PC-9 (cell line): Measurements from ENCODE around the gene PRKCH. TPM values are rescaled to one million over a fixed set of nuclear protein-coding genes. Genes with fewer than 3 reads are reported as not detected.
A peak's percentile ranks its signal among the peaks of the same experiment; 100 is the strongest.

Source experiments
- BruUV-seq: library from RNA; stranded (reverse); fragments of 400-500 nt; replicated peaks from 2 replicates; lab custom pipeline; 2021; lab: Mats Ljungman, UMichigan
- CTCF ChIA-PET: fragments of 300-600 bp; sonication (Branson Sonifier 250); formaldehyde crosslinking; loops from one replicate; lab custom pipeline; 2022; ENCODE audit warnings: antibody characterized with exemption; lab: Charles Lee
- POLR2A ChIA-PET: fragments of 300-600 bp; sonication (Branson Sonifier 250); formaldehyde crosslinking; loops from one replicate; lab custom pipeline; 2022; ENCODE audit warnings: antibody characterized with exemption; ENCODE audit not compliant: unreplicated experiment; lab: Charles Lee
- DNase-seq, 2 experiments: peaks; one replicate each; pipeline versions ENCODE4 v3.0.0 to v3.0.0-alpha.2; 2015 to 2022; ENCODE audit warnings: mixed read lengths in 1 of 2
- H2AFZ ChIP-seq: fragments of 200-600 bp; sonication (generic); 2 replicates; pipeline ENCODE4 v1.8.1; 2017; ENCODE audit warnings: antibody characterized with exemption
- H3F3A ChIP-seq: fragments of 200-600 bp; sonication (generic); 2 replicates; pipeline ENCODE4 v1.8.1; 2017; ENCODE audit warnings: antibody characterized with exemption, mild to moderate bottlenecking, low read depth; ENCODE audit not compliant: insufficient read depth
- H3K27ac ChIP-seq: fragments of 200-600 bp; sonication (generic); 2 replicates; pipeline ENCODE4 v1.6.1; 2016; ENCODE audit warnings: mixed run types
- H3K27me3 ChIP-seq: fragments of 200-600 bp; sonication (generic); 2 replicates; pipeline ENCODE4 v1.6.1; 2016; ENCODE audit warnings: low read depth, mixed run types; ENCODE audit not compliant: insufficient read depth
- H3K36me3 ChIP-seq: fragments of 200-600 bp; sonication (generic); 2 replicates; pipeline ENCODE4 v1.6.1; 2016; ENCODE audit warnings: low read depth, mixed run types
- H3K4me1 ChIP-seq: fragments of 200-600 bp; sonication (generic); replicated peaks from 2 replicates; pipeline ENCODE4 v1.6.1; 2016; ENCODE audit warnings: mixed run types; ENCODE audit not compliant: insufficient read depth
- H3K4me2 ChIP-seq: fragments of 200-600 bp; sonication (generic); 2 replicates; pipeline ENCODE4 v1.6.1; 2017; ENCODE audit warnings: mixed run types
- H3K4me3 ChIP-seq: fragments of 200-600 bp; sonication (generic); 2 replicates; pipeline ENCODE4 v1.6.1; 2016; ENCODE audit warnings: mixed run types
- H3K79me2 ChIP-seq: fragments of 200-600 bp; sonication (generic); 2 replicates; pipeline ENCODE4 v1.6.1; 2017; ENCODE audit warnings: low read depth, mixed run types
- H3K9me2 ChIP-seq: fragments of 200-600 bp; sonication (generic); 2 replicates; pipeline ENCODE4 v1.8.1; 2017; ENCODE audit warnings: mild to moderate bottlenecking; ENCODE audit not compliant: insufficient read depth
- H3K9me3 ChIP-seq: fragments of 200-600 bp; sonication (generic); 2 replicates; pipeline ENCODE4 v1.8.1; 2016; ENCODE audit warnings: low read depth; ENCODE audit not compliant: insufficient read depth
- H4K20me1 ChIP-seq: fragments of 200-600 bp; sonication (generic); 2 replicates; pipeline ENCODE4 v1.8.1; 2017; ENCODE audit not compliant: insufficient read depth
- EZH2 ChIP-seq: fragments of 200-600 bp; sonication (generic); IDR thresholded peaks from 2 replicates; pipeline ENCODE4 v1.8.0; 2017; ENCODE audit warnings: antibody characterized with exemption, low read depth
- intact Hi-C: fragments of 100-400 bp; cut with micrococcal nuclease; formaldehyde crosslinking; loops from one replicate; pipeline ENCODE4 v1.10.0; 2022; ENCODE audit not compliant: unreplicated experiment
- total RNA-seq: library from RNA; stranded (reverse); gene quantifications from 2 replicates; pipeline ENCODE4 v1.2.3, GENCODE V29; 2021
- TF ChIP-seq, protein P1 (sequence below): fragments of 200-600 bp; sonication (generic); conservative IDR thresholded peaks from 2 replicates; pipeline ENCODE4 v1.6.1; 2017; ENCODE audit warnings: mixed run types, antibody characterized with exemption, mild to moderate bottlenecking, moderate library complexity

PRKCH gene
- total RNA-seq, 1 experiment from 2014 or later = 32.4 TPM

DNA sequence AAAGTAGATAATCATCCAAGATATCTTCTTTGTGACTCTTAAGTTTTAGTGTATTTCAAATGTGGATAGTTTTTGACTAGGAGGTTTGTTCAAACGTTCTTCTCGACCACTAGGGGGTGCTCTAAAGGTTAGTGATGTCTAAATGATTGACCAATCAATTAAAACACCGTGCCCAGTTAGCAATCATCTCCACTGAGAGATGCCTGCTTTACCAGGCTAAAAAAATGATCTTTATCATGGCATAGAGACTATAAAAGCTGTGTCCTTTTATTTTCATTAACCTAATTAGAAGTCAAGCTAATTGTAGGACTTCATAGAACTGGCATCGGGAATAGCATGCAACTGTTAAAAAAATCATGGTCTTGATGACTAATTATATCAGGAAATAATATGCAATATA lies 153.9 kb downstream of the PRKCH start:
- H3K36me3 ChIP-seq = no peaks in the 10 kb centered on the region
- H2AFZ ChIP-seq = no peak overlapping the region
- H3K4me2 ChIP-seq = peak overlapping the region; percentile 66; the same call in 1 of the 2 replicates
- peaks cover 77% of the 10 kb centered on the region for H3F3A ChIP-seq
- H3K4me1 ChIP-seq = peaks cover 92% of the 10 kb centered on the region
- ChIA-PET CTCF (interaction anchor here (1.2 kb wide), 1 partner anchor 51 kb away, joined by 3 read pairs; no protein-coding TSS in a partner anchor), POLR2A (no interaction called here)
- DNase-seq = peak in 1 of 2 experiments; percentile 74
- no peaks in the 10 kb centered on the region for H3K27me3 ChIP-seq
- H3K4me3 ChIP-seq = no peak overlapping the region
- H3K27ac ChIP-seq = peak overlapping the region; percentile 94
- intact Hi-C loops = loop anchor here (1.0 kb wide), 1 partner anchor 255 kb away; no protein-coding TSS in a partner anchor
- H4K20me1 ChIP-seq = no peaks in the 10 kb centered on the region
- H3K9me2 ChIP-seq = no peaks in the 10 kb centered on the region; the same call in 1 of the 2 replicates
- TF ChIP-seq EZH2 = no peak
- TF ChIP-seq, protein P1, sequence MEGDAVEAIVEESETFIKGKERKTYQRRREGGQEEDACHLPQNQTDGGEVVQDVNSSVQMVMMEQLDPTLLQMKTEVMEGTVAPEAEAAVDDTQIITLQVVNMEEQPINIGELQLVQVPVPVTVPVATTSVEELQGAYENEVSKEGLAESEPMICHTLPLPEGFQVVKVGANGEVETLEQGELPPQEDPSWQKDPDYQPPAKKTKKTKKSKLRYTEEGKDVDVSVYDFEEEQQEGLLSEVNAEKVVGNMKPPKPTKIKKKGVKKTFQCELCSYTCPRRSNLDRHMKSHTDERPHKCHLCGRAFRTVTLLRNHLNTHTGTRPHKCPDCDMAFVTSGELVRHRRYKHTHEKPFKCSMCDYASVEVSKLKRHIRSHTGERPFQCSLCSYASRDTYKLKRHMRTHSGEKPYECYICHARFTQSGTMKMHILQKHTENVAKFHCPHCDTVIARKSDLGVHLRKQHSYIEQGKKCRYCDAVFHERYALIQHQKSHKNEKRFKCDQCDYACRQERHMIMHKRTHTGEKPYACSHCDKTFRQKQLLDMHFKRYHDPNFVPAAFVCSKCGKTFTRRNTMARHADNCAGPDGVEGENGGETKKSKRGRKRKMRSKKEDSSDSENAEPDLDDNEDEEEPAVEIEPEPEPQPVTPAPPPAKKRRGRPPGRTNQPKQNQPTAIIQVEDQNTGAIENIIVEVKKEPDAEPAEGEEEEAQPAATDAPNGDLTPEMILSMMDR = peak; percentile 90
- no peaks in the 10 kb centered on the region for H3K9me3 ChIP-seq
- peaks cover 57% of the 10 kb centered on the region for H3K79me2 ChIP-seq
- no TSS peak for BruUV-seq

DNA sequence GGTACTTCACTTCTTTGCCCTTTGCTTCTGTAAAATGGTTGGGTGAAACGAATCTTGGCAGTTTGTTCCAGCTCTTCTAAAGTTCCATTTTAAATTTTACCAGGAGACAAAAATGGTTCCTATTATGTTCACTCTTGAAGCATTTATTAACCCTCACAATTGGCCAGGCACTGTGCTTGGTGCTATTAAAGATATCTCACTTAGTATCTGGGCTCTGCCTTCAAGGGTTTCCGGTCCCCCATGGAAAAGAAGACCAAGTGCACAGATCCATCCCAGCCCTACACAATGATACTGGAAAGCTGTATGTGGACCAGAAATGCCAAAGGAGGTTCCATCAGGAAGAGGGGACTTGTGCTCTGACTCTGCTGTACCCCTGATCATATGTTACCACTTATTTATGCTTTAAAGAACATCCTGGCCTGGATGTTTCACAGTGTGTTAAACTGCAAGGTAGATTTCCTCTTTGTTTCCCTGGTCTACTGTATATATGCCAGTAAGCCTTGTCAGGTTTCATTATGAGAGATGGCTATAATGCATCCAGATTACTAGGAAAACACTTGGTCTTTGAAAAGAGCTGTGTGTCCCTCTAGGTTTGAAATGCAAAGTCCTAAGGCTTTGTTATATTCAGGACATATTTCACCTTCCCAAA lies 154.8 kb downstream of the PRKCH start:
- ChIA-PET POLR2A (interaction anchor here (0.8 kb wide), 1 partner anchor 37 kb away, joined by 10 read pairs; no protein-coding TSS in a partner anchor), CTCF (interaction anchor here (0.6 to 1.2 kb wide), 3 partner anchors 50 to 1635 kb away, joined by 3 to 4 read pairs (median 3); no protein-coding TSS in a partner anchor)
- peak overlapping the region; percentile 94 for H3K27ac ChIP-seq
- H3F3A ChIP-seq = peaks cover 78% of the 10 kb centered on the region
- H3K9me3 ChIP-seq = no peaks in the 10 kb centered on the region
- no peak for DNase-seq
- intact Hi-C loops = loop anchor here (1.0 kb wide), 1 partner anchor 49 kb away; no protein-coding TSS in a partner anchor
- H3K4me3 ChIP-seq = no peak overlapping the region
- H3K36me3 ChIP-seq = no peaks in the 10 kb centered on the region
- no TSS peak for BruUV-seq
- no peaks in the 10 kb centered on the region for H4K20me1 ChIP-seq
- H3K79me2 ChIP-seq = peaks cover 60% of the 10 kb centered on the region
- H3K9me2 ChIP-seq = no peaks in the 10 kb centered on the region; the same call in 1 of the 2 replicates
- TF ChIP-seq, protein P1 = no peak
- TF ChIP-seq EZH2 = no peak
- H3K4me1 ChIP-seq = peaks cover 92% of the 10 kb centered on the region
- H2AFZ ChIP-seq = no peak overlapping the region
- H3K4me2 ChIP-seq = peak overlapping the region; percentile 66
- H3K27me3 ChIP-seq = no peaks in the 10 kb centered on the region

DNA sequence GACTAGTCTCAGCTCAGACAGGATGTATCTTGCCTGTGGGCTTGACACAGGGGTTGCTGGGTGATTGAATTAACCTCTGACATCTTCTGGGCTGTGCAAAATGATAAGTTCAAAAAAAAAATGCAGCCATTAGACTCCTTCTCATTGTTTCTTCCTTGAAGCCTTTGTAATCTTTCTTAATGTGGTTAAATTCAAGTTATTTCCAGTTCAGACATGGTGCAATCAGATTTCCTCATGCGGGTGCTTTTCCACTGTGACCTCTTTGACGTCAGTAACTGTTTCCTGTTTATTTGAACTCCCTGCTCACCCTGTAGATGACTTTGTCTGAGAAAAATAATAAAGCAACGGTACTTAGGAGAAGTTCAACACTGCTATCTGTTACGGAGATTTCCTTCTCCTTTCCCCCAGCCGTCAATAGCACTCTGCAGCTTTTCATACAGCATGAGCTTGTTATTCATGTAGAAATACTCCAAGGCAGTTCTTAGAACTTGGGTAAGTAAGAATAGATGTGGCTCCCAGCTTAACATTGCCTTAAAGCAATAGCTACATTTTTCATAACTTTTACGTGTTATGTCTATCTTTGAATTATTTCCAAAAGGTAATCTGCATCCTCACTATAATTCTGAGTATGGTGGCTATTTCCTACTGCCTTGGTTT lies 155.5 kb downstream of the PRKCH start:
- H3K27ac ChIP-seq = peak overlapping the region; percentile 94
- H3F3A ChIP-seq = peaks cover 71% of the 10 kb centered on the region
- no peaks in the 10 kb centered on the region; the same call in 1 of the 2 replicates for H3K9me2 ChIP-seq
- H4K20me1 ChIP-seq = no peaks in the 10 kb centered on the region
- H3K79me2 ChIP-seq = peaks cover 63% of the 10 kb centered on the region
- H3K36me3 ChIP-seq = no peaks in the 10 kb centered on the region
- intact Hi-C loops = loop anchor here (1.0 kb wide), 1 partner anchor 48 kb away; no protein-coding TSS in a partner anchor
- TF ChIP-seq EZH2 = no peak
- TF ChIP-seq, protein P1 = no peak
- H3K4me1 ChIP-seq = peaks cover 92% of the 10 kb centered on the region
- no peak overlapping the region for H3K4me3 ChIP-seq
- H3K27me3 ChIP-seq = no peaks in the 10 kb centered on the region
- no peak overlapping the region for H2AFZ ChIP-seq
- peak in 1 of 2 experiments; percentile 94 for DNase-seq
- H3K4me2 ChIP-seq = peak overlapping the region; percentile 66
- H3K9me3 ChIP-seq = no peaks in the 10 kb centered on the region
- POLR2A ChIA-PET = interaction anchor here (0.7 to 0.8 kb wide), 2 partner anchors 36 to 273 kb away, joined by 4 to 10 read pairs; no protein-coding TSS in a partner anchor
- BruUV-seq = no TSS peak
- CTCF ChIA-PET = interaction anchor here (0.6 to 1.0 kb wide), 2 partner anchors 70 to 1636 kb away, joined by 3 to 4 read pairs; no protein-coding TSS in a partner anchor
